Measurements from ENCODE around the gene FAP.

DNA sequence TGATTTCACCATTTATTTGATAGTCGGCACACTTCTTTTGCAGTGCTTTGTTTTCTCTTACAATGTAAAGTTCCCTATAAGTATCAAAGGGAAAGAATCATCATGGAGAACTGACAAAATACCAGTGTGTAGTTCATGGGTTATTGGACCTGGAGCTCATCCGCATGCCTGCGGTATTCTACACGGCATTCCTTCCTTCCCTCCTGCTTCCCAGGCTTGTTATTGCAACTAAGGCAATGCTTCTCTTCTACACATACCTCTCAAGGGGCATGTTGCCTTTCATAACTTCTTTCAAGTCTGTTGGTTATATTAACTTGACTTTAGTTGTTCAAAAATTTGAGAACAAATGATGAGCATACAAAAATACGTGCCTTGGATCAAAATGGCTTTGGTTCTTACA lies 24.3 kb upstream of the FAP start:
- TF ChIP-seq GATA2 (IDR thresholded peaks at IDR 0.05; ENCODE audit: insufficient read depth, insufficient read length, low read depth, low read length) (no peak), MAX (IDR thresholded peaks at IDR 0.05; ENCODE audit: insufficient read depth, insufficient read length) (no peak), POLR2A (IDR thresholded peaks at IDR 0.05; ENCODE audit: low read depth, low read length) (no peak)
- TF ChIP-seq, protein P1, sequence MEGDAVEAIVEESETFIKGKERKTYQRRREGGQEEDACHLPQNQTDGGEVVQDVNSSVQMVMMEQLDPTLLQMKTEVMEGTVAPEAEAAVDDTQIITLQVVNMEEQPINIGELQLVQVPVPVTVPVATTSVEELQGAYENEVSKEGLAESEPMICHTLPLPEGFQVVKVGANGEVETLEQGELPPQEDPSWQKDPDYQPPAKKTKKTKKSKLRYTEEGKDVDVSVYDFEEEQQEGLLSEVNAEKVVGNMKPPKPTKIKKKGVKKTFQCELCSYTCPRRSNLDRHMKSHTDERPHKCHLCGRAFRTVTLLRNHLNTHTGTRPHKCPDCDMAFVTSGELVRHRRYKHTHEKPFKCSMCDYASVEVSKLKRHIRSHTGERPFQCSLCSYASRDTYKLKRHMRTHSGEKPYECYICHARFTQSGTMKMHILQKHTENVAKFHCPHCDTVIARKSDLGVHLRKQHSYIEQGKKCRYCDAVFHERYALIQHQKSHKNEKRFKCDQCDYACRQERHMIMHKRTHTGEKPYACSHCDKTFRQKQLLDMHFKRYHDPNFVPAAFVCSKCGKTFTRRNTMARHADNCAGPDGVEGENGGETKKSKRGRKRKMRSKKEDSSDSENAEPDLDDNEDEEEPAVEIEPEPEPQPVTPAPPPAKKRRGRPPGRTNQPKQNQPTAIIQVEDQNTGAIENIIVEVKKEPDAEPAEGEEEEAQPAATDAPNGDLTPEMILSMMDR (IDR thresholded peaks at IDR 0.05; ENCODE audit: extremely low read depth in 1 of 2, insufficient read depth in 1 of 2, low read depth in 1 of 2, low read length in 2 of 2) = no peak
